H1 (cell line): ENCODE data around the gene LEFTY1. TPM values are rescaled to one million over a fixed set of nuclear protein-coding genes. Genes with fewer than 3 reads are reported as not detected.

Source experiments
- GABPA ChIP-seq: IDR thresholded peaks from 2 replicates; pipeline ENCODE4 v1.6.1; 2011; ENCODE audit warnings: mild to moderate bottlenecking, low read length, moderate library complexity, borderline replicate concordance; ENCODE audit not compliant: insufficient read depth
- PHF8 ChIP-seq: fragments of 200-600 bp; sonication (generic); conservative IDR thresholded peaks from 2 replicates; pipeline ENCODE4 v1.7.1; 2012; ENCODE audit warnings: low read depth, mild to moderate bottlenecking, inconsistent platforms, low read length, moderate library complexity
- SIN3A ChIP-seq, 2 experiments: IDR thresholded peaks in 1 of 2; conservative IDR thresholded peaks in 1 of 2; 2 replicates each; pipeline ENCODE4 v1.6.1; 2011 to 2012; ENCODE audit warnings: low read length in 2 of 2, improper control_type of control experiment in 1 of 2, low read depth in 1 of 2, mild to moderate bottlenecking in 1 of 2
- polyA plus RNA-seq, 7 experiments: library from polyadenylated mRNA; depleted of rRNA in 3 of 7; stranded (reverse) in 5 of 7; unstranded in 2 of 7; fragments of >200 nt in 5 of 7; fragments of 200-250 nt in 2 of 7; gene quantifications; 1 replicate in 5 of 7; 2 replicates in 1 of 7; 4 replicates in 1 of 7; pipeline versions ENCODE4 v1.2.1 to v1.2.3, GENCODE V29; 2011 to 2013; ENCODE audit warnings: missing spikeins in 2 of 7, mixed read lengths in 2 of 7
- total RNA-seq: library from RNA; stranded (reverse); fragmentation: NEBNext Ultra II Directional; extraction: Animal tissue kit (Norgen Biotek cat#: 25700); gene quantifications from 2 replicates; pipeline ENCODE4 v1.2.1, GENCODE V29; 2021
- TF ChIP-seq, protein P1 (sequence below): IDR thresholded peaks from 2 replicates; pipeline ENCODE4 v1.6.1; 2012; ENCODE audit warnings: inconsistent platforms

LEFTY1 gene
- total and polyA plus RNA-seq, 2 of the 8 experiments (the other 6 are each of a cell fraction or from before 2014, with no cell fraction given): 4.5 to 11.7 TPM

DNA sequence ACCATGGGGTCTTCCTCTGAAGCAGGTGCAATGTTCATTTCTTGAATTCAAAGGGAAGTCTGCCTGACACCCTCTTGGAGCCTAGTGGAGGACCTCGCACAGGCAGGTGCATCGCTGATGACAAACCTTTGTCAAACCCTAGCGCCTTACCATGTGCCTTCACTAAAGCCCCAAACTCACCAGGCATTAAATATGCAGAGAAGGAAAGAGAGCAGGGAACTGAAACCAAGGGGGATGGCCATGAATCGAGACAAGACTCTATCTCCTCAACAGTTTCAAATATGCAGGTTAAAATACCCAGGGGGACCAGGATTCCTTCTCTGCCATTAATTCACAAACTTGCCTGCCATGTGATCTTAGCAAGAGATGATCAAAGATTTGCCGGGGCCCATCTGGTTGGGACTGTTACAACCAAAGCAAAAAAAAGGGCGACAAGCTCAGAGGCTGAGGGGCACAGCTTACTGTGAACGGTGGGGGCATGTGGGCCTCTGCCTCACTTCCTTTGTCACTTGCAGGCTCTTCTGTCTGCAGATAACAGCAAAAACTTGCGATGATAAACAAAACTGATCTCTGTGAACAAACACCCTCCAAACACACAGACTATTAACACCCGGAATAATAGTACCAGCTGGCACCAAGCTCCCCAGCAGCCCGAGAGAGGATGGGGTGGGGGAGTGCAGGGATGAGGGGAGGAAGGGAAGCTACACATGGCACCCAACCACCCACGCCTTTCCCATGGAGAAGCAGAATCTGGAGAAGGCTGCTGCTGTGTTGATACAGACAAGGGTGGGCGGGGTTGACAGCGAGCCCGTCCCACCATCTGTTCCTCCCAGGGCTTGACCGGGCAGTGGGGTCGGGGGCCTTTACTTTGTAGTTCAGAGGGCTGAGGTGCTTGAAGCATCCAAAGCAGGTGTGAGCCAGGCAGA lies 40.7 kb downstream of the LEFTY1 start (continued):
- TF ChIP-seq, protein P1, sequence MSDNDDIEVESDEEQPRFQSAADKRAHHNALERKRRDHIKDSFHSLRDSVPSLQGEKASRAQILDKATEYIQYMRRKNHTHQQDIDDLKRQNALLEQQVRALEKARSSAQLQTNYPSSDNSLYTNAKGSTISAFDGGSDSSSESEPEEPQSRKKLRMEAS: no peak
- no peak for TF ChIP-seq PHF8
- no peak for TF ChIP-seq SIN3A (conservative IDR thresholded peaks at IDR 0.05 in 1 of 2, IDR thresholded peaks at IDR 0.05 in 1 of 2; ENCODE audit: low read depth in 1 of 2, low read length in 2 of 2)
- no peak for TF ChIP-seq GABPA
- TF ChIP-seq, all 59 proteins: peak for 0
